ENCODE data around the gene IL12RB1. TPM values are rescaled to one million over a fixed set of nuclear protein-coding genes. Genes with fewer than 3 reads are reported as not detected.

Gene IL12RB1
- total RNA-seq, 4 donors from 2014 or later, result 1.1 to 2.3 (median 1.9) TPM

- no peaks in the 10 kb centered on the region for H3K4me1 ChIP-seq
- no peak overlapping the region for H3K27ac ChIP-seq
- no peak overlapping the region for H3K4me3 ChIP-seq
- no peaks in the 10 kb centered on the region for H3K9me3 ChIP-seq
- whole genome bisulfite sequencing, 2 donors, result 97 to 99% methylated on average over 10 to 11 of the region's 12 CpGs
- H3K27me3 ChIP-seq, result no peaks in the 10 kb centered on the region
- no peak for TF ChIP-seq CTCF (IDR thresholded peaks at IDR 0.05)
- intact Hi-C loops (cut with DNase I), result no loop called here
- peaks cover 0 to 96% (median 24%) of the 10 kb centered on the region in 3 donors for H3K36me3 ChIP-seq
- DNase-seq, result no peak
These were observed 42.1 kb upstream of the IL12RB1 start for GRCh38 chr19:18128805-18129204.

- intact Hi-C loops (cut with DNase I), result no loop called here
- no peak overlapping the region for H3K27ac ChIP-seq
- H3K9me3 ChIP-seq, result no peaks in the 10 kb centered on the region
- H3K4me1 ChIP-seq, result no peaks in the 10 kb centered on the region
- no peaks in the 10 kb centered on the region for H3K27me3 ChIP-seq
- no peak for TF ChIP-seq POLR2A (IDR thresholded peaks at IDR 0.05)
- 65% methylated on average over 2 of the region's 3 CpGs; no CpG with 5 or more reads in 1 of the 2 donors for WGBS, 2 donors
- no peak for DNase-seq
- H3K36me3 ChIP-seq, result peaks cover 0 to 96% (median 24%) of the 10 kb centered on the region in 3 donors
- no peak overlapping the region for H3K4me3 ChIP-seq
These were observed 41.3 kb upstream of the IL12RB1 start for GRCh38 chr19:18128044-18128443.

- DNase-seq, result no peak
- Histone ChIP-seq H3K9me3 (no peaks in the 10 kb centered on the region), H3K36me3 (peaks cover 0 to 92% (median 10%) of the 10 kb centered on the region in 3 donors), H3K27ac (no peak overlapping the region), H3K27me3 (no peaks in the 10 kb centered on the region), H3K4me3 (no peak overlapping the region), H3K4me1 (peaks cover 0 to 3% (median 0%) of the 10 kb centered on the region in 3 donors)
- 82 to 96% methylated on average over 2 of the region's 2 CpGs for WGBS, 2 donors
- intact Hi-C loops (cut with DNase I), result no loop called here
- TF ChIP-seq CTCF (IDR thresholded peaks at IDR 0.05) (no peak), POLR2A (IDR thresholded peaks at IDR 0.05) (no peak)
These were observed 39.4 kb upstream of the IL12RB1 start for GRCh38 chr19:18126097-18126496.

- peaks cover 0 to 69% (median 0%) of the 10 kb centered on the region in 3 donors for H3K36me3 ChIP-seq
- intact Hi-C loops (cut with DNase I), result no loop called here
- WGBS, 2 donors, result 77 to 94% methylated on average over 6 to 10 of the region's 26 CpGs
- TF ChIP-seq CTCF (IDR thresholded peaks at IDR 0.05), result no peak
- no peak for TF ChIP-seq POLR2A (IDR thresholded peaks at IDR 0.05)
- no peaks in the 10 kb centered on the region for H3K9me3 ChIP-seq
- H3K4me3 ChIP-seq, result no peak overlapping the region
- H3K27me3 ChIP-seq, result no peaks in the 10 kb centered on the region
- DNase-seq, result no peak
- H3K4me1 ChIP-seq, result peaks cover 6 to 19% (median 7%) of the 10 kb centered on the region in 3 donors
- H3K27ac ChIP-seq, result peak overlapping the region in 2 of 4 donors; percentile 56 to 61
These were observed 37.1 kb upstream of the IL12RB1 start for GRCh38 chr19:18123819-18124218.

GRCh38 chr19:18122860-18123795 lies 36.4 kb upstream of the IL12RB1 start:
- Histone ChIP-seq H3K4me3 (no peak overlapping the region), H3K4me1 (peaks cover 12 to 26% (median 14%) of the 10 kb centered on the region in 3 donors), H3K27me3 (no peaks in the 10 kb centered on the region), H3K36me3 (peaks cover 0 to 62% (median 0%) of the 10 kb centered on the region in 3 donors), H3K27ac (peak overlapping the region in 2 of 4 donors; percentile 56 to 61), H3K9me3 (no peaks in the 10 kb centered on the region)
- no peak for DNase-seq
- intact Hi-C loops (cut with DNase I), result no loop called here
- WGBS, 2 donors, result 64 to 82% methylated on average over 14 to 20 of the region's 27 CpGs
- no peak for TF ChIP-seq CTCF (IDR thresholded peaks at IDR 0.05)
- TF ChIP-seq POLR2A (IDR thresholded peaks at IDR 0.05), result no peak
